Smooth muscle cell (in vitro differentiated cells): Measurements from ENCODE around the gene NR3C2. TPM values are rescaled to one million over a fixed set of nuclear protein-coding genes. Genes with fewer than 3 reads are reported as not detected.

Source experiments
- DNase-seq: peaks from one replicate; lab custom pipeline; 2025; ENCODE audit not compliant: unreplicated experiment; lab: John Stamatoyannopoulos, UW
- H2AFZ ChIP-seq: fragments of 200-600 bp; sonication (generic); 2 replicates; pipeline ENCODE4 v1.6.0; 2016; ENCODE audit warnings: antibody characterized with exemption, low read depth, mild to moderate bottlenecking
- H3F3A ChIP-seq: fragments of 200-600 bp; sonication (generic); 2 replicates; pipeline ENCODE4 v1.6.0; 2017; ENCODE audit warnings: antibody characterized with exemption, low read depth
- H3K27ac ChIP-seq: fragments of 200-600 bp; sonication (generic); 2 replicates; pipeline ENCODE4 v1.5.1; 2016; ENCODE audit warnings: low read depth, mild to moderate bottlenecking
- H3K27me3 ChIP-seq: fragments of 200-600 bp; sonication (generic); 2 replicates; pipeline ENCODE4 v1.6.1; 2016; ENCODE audit warnings: low read depth, mild to moderate bottlenecking
- H3K36me3 ChIP-seq: fragments of 200-600 bp; sonication (generic); 2 replicates; pipeline ENCODE4 v1.5.1; 2016; ENCODE audit warnings: low read depth
- H3K4me1 ChIP-seq: fragments of 200-600 bp; sonication (generic); 2 replicates; pipeline ENCODE4 v1.5.1; 2016; ENCODE audit warnings: low read depth
- H3K4me2 ChIP-seq: fragments of 200-600 bp; sonication (generic); 2 replicates; pipeline ENCODE4 v1.6.0; 2016; ENCODE audit warnings: mild to moderate bottlenecking
- H3K4me3 ChIP-seq: fragments of 200-600 bp; sonication (generic); 2 replicates; pipeline ENCODE4 v1.5.1; 2016; ENCODE audit warnings: mild to moderate bottlenecking
- H3K79me2 ChIP-seq: fragments of 200-600 bp; sonication (generic); 2 replicates; pipeline ENCODE4 v1.6.0; 2016; ENCODE audit warnings: low read depth, mild to moderate bottlenecking
- H3K9ac ChIP-seq: fragments of 200-600 bp; sonication (generic); 2 replicates; pipeline ENCODE4 v1.6.0; 2016; ENCODE audit warnings: low read depth
- H3K9me3 ChIP-seq: fragments of 200-600 bp; sonication (generic); replicated peaks from 2 replicates; pipeline ENCODE4 v1.5.1; 2016; ENCODE audit warnings: low read depth
- H4K20me1 ChIP-seq: fragments of 200-600 bp; sonication (generic); 2 replicates; pipeline ENCODE4 v1.6.0; 2016; ENCODE audit warnings: low read depth
- WGBS: methylation state at CpG from one replicate; pipeline ENCODE4 v1.1.7; 2016; ENCODE audit warnings: low lambda C conversion rate; 5-methylcytosine and 5-hydroxymethylcytosine counted together
- polyA plus RNA-seq: library from polyadenylated mRNA; unstranded; fragments of >200 nt; fragmentation: Nextera tagmentation; extraction: Ambion mirVana; gene quantifications from 2 replicates; pipeline ENCODE4 v1.2.1, GENCODE V29; 2016
- total RNA-seq: library from RNA; depleted of rRNA; stranded (reverse); fragments of >200 nt; gene quantifications from 2 replicates; pipeline ENCODE4 v1.2.3, GENCODE V29; 2014
- TF ChIP-seq, protein P1 (sequence below): fragments of 200-600 bp; sonication (generic); IDR thresholded peaks from 2 replicates; pipeline ENCODE4 v1.5.1; 2017; ENCODE audit warnings: borderline replicate concordance, mild to moderate bottlenecking, antibody characterized with exemption; ENCODE audit not compliant: insufficient read depth, poor library complexity, severe bottlenecking

Gene NR3C2
- total and polyA plus RNA-seq, 2 experiments from 2014 or later = 0.09 TPM; not detected in 1

DNA sequence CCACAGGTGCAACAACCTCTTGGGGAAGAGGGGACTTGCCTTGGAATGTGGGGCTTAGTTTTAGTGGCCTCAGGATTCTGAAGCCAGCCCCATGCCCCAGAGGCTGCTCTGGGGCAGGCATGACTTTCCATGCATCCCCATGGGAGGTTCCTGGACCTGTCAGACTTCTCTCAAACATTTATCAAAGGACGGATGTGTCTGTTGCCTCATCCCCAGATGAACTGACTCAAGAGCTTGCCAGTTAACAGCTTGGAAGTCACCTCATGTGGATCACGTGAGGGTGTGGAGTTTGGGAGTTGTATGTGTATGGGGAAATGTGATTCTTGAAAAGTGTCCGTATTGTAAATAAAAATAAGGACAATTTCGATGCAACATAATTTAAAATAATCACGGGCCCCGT lies 368.9 kb downstream of the NR3C2 start:
- Histone ChIP-seq H4K20me1 (no peaks in the 10 kb centered on the region), H3K4me2 (no peak overlapping the region), H3K9ac (no peak overlapping the region), H3K4me1 (no peaks in the 10 kb centered on the region), H3K4me3 (no peak overlapping the region), H3K36me3 (no peaks in the 10 kb centered on the region), H3K9me3 (peaks cover 4% of the 10 kb centered on the region), H3K27ac (no peak overlapping the region), H3K27me3 (no peaks in the 10 kb centered on the region), H3K79me2 (no peaks in the 10 kb centered on the region), H2AFZ (no peak overlapping the region), H3F3A (no peaks in the 10 kb centered on the region)
- DNase-seq = no peak
- TF ChIP-seq, protein P1, sequence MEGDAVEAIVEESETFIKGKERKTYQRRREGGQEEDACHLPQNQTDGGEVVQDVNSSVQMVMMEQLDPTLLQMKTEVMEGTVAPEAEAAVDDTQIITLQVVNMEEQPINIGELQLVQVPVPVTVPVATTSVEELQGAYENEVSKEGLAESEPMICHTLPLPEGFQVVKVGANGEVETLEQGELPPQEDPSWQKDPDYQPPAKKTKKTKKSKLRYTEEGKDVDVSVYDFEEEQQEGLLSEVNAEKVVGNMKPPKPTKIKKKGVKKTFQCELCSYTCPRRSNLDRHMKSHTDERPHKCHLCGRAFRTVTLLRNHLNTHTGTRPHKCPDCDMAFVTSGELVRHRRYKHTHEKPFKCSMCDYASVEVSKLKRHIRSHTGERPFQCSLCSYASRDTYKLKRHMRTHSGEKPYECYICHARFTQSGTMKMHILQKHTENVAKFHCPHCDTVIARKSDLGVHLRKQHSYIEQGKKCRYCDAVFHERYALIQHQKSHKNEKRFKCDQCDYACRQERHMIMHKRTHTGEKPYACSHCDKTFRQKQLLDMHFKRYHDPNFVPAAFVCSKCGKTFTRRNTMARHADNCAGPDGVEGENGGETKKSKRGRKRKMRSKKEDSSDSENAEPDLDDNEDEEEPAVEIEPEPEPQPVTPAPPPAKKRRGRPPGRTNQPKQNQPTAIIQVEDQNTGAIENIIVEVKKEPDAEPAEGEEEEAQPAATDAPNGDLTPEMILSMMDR = no peak
- WGBS = 96% methylated on average over 6 of the region's 6 CpGs

DNA sequence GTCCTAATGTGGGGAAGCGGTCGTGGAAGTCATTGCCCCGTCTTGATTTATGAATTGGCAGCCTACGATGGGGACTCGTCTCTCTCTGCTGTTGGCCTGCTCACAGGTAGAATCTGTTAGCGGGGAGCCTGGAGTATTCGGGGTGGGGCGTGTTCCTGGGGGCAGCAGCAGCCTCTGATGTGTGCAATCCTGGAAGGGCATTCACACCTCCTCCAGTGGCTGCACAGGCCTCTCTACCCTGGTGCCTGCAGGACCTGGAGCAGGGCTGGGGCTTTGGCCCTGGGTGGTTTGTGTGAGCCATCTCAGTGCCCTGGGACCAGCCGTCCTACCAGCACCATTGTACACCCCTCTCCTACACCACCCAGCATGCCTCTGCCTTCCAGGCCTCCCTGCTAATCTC lies 369.4 kb downstream of the NR3C2 start:
- no peaks in the 10 kb centered on the region for H3K4me1 ChIP-seq
- TF ChIP-seq, protein P1 = no peak
- H4K20me1 ChIP-seq = no peaks in the 10 kb centered on the region
- H3K27ac ChIP-seq = no peak overlapping the region
- no peak overlapping the region for H2AFZ ChIP-seq
- no peaks in the 10 kb centered on the region for H3K79me2 ChIP-seq
- no peaks in the 10 kb centered on the region for H3K27me3 ChIP-seq
- no peak for DNase-seq
- no peak overlapping the region for H3K4me2 ChIP-seq
- peaks cover 4% of the 10 kb centered on the region for H3K9me3 ChIP-seq
- H3F3A ChIP-seq = no peaks in the 10 kb centered on the region
- H3K9ac ChIP-seq = no peak overlapping the region
- H3K4me3 ChIP-seq = no peak overlapping the region
- 96% methylated on average over 8 of the region's 9 CpGs for WGBS
- no peaks in the 10 kb centered on the region for H3K36me3 ChIP-seq

DNA sequence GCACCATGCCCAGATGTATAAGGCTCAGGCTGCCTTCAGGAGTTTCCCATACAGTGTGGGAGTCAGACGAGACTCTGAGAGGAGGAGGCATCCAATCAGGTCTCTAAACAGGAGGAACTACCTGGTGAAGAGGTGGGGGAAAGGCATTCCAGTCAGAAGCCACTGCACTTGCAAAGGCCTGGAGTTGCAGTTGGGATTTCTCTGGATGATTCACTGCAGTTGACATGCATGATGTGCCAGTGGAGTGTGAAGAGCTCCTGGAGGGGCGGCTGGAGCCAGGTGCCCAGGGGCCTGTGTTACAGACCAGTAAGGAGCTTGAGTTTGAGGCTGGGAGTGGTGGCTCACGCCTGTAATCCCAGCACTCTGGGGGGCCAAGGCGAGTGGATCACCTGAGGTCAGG lies 371.2 kb downstream of the NR3C2 start:
- no peak for DNase-seq
- H3K27ac ChIP-seq = no peak overlapping the region
- no peaks in the 10 kb centered on the region for H3K27me3 ChIP-seq
- no peaks in the 10 kb centered on the region for H3K36me3 ChIP-seq
- no peaks in the 10 kb centered on the region for H3K4me1 ChIP-seq
- no peak overlapping the region for H2AFZ ChIP-seq
- no peaks in the 10 kb centered on the region for H3F3A ChIP-seq
- H4K20me1 ChIP-seq = no peaks in the 10 kb centered on the region
- no peaks in the 10 kb centered on the region for H3K79me2 ChIP-seq
- WGBS = 90% methylated on average over 4 of the region's 4 CpGs
- no peak overlapping the region for H3K4me3 ChIP-seq
- no peak overlapping the region for H3K4me2 ChIP-seq
- TF ChIP-seq, protein P1 = no peak
- H3K9me3 ChIP-seq = peaks cover 4% of the 10 kb centered on the region
- no peak overlapping the region for H3K9ac ChIP-seq

DNA sequence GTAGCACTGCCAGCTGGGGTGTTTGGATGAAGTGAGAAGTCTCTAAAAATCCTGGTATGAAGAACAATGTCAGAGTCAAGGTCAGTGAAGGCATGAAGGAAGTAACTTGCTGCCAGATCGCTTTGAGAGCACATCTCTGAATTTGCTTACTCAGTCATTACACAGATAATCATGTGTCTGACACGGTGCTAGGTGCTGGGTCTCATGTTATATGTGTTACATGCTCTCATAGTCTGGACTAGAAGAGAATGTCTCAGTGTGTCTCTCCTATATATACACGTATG lies 372.4 kb downstream of the NR3C2 start:
- Histone ChIP-seq H3K9me3 (no peaks in the 10 kb centered on the region), H3K4me3 (no peak overlapping the region), H3K27ac (no peak overlapping the region), H4K20me1 (no peaks in the 10 kb centered on the region), H2AFZ (no peak overlapping the region), H3K79me2 (no peaks in the 10 kb centered on the region), H3F3A (no peaks in the 10 kb centered on the region), H3K27me3 (no peaks in the 10 kb centered on the region), H3K4me1 (peaks cover under 1% of the 10 kb centered on the region), H3K4me2 (no peak overlapping the region), H3K36me3 (no peaks in the 10 kb centered on the region), H3K9ac (no peak overlapping the region)
- DNase-seq = no peak
- 94% methylated on average over 3 of the region's 3 CpGs for WGBS
- TF ChIP-seq, protein P1 = no peak
